IMR-90 (cell line): ENCODE measurements around the gene B4GALNT3. TPM values are rescaled to one million over a fixed set of nuclear protein-coding genes. Genes with fewer than 3 reads are reported as not detected.

ENCODE experiments used
- ATAC-seq: fragments of 200-7000 bp; cut with Tn5 transposase; 2 replicates; pipeline ENCODE4 v1.9.1; 2020; ENCODE audit warnings: low read depth, mild to moderate bottlenecking, moderate library complexity
- BruUV-seq: library from RNA; stranded (reverse); fragments of 400-500 nt; replicated peaks from 2 replicates; lab custom pipeline; 2021; lab: Mats Ljungman, UMichigan
- CTCF ChIA-PET: fragments of 300-600 bp; formaldehyde crosslinking; extraction: SDS; loops from one replicate; lab custom pipeline; 2021; ENCODE audit warnings: antibody characterized with exemption; lab: Yijun Ruan, JAX
- POLR2A ChIA-PET: fragments of 300-600 bp; sonication (Branson Sonifier 250); formaldehyde crosslinking; loops from one replicate; lab custom pipeline; 2022; ENCODE audit warnings: antibody characterized with exemption; ENCODE audit not compliant: unreplicated experiment; lab: Charles Lee
- DNase-seq: peaks from one replicate; pipeline ENCODE4 v3.0.0; 2013
- H2AFZ ChIP-seq: replicated peaks from 2 replicates; pipeline ENCODE3; 2013; ENCODE audit warnings: low read length, mild to moderate bottlenecking; ENCODE audit not compliant: poor library complexity
- H2AK5ac ChIP-seq: 2 replicates; pipeline ENCODE4 v1.6.1; 2013; ENCODE audit warnings: low read depth, low read length, inconsistent platforms
- H2AK9ac ChIP-seq: replicated peaks from 2 replicates; pipeline ENCODE3; 2013; ENCODE audit warnings: mild to moderate bottlenecking, low read depth, low read length, moderate library complexity; ENCODE audit not compliant: poor library complexity
- H2BK120ac ChIP-seq: 2 replicates; pipeline ENCODE4 v1.6.1; 2013; ENCODE audit warnings: low read depth, low read length, inconsistent platforms
- H2BK15ac ChIP-seq: 3 replicates; pipeline ENCODE4 v1.6.1; 2013; ENCODE audit warnings: low read depth, low read length, inconsistent platforms
- H2BK20ac ChIP-seq: 2 replicates; pipeline ENCODE4 v1.6.1; 2013; ENCODE audit warnings: low read depth, mild to moderate bottlenecking, inconsistent platforms, low read length, moderate library complexity
- H2BK5ac ChIP-seq: 2 replicates; pipeline ENCODE4 v1.6.1; 2013; ENCODE audit warnings: mild to moderate bottlenecking, low read depth, low read length, inconsistent platforms; ENCODE audit not compliant: poor library complexity, severe bottlenecking
- H3K14ac ChIP-seq: replicated peaks from 2 replicates; pipeline ENCODE4 v1.6.1; 2013; ENCODE audit warnings: low read depth, low read length, inconsistent platforms
- H3K18ac ChIP-seq: 2 replicates; pipeline ENCODE4 v1.6.1; 2013; ENCODE audit warnings: low read depth, low read length, control low read depth
- H3K23ac ChIP-seq: 2 replicates; pipeline ENCODE4 v1.6.1; 2013; ENCODE audit warnings: low read depth, low read length, inconsistent platforms
- H3K27ac ChIP-seq: 2 replicates; pipeline ENCODE4 v1.5.1; 2013; ENCODE audit warnings: mild to moderate bottlenecking, control low read depth, low read length; ENCODE audit not compliant: insufficient read depth
- H3K27me3 ChIP-seq: 2 replicates; pipeline ENCODE4 v1.6.1; 2013; ENCODE audit warnings: low read length; ENCODE audit not compliant: control insufficient read depth, insufficient read depth
- H3K36me3 ChIP-seq: 2 replicates; pipeline ENCODE4 v1.6.1; 2013; ENCODE audit warnings: low read length, mixed read lengths; ENCODE audit not compliant: control insufficient read depth, insufficient read depth
- H3K4ac ChIP-seq: 2 replicates; pipeline ENCODE4 v1.6.1; 2013; ENCODE audit warnings: low read depth, low read length, inconsistent platforms
- H3K4me1 ChIP-seq: 2 replicates; pipeline ENCODE4 v1.6.1; 2013; ENCODE audit warnings: low read length, mixed read lengths; ENCODE audit not compliant: control insufficient read depth, insufficient read depth
- H3K4me2 ChIP-seq: 2 replicates; pipeline ENCODE4 v1.6.1; 2013; ENCODE audit warnings: low read depth, mild to moderate bottlenecking, control low read depth, low read length, moderate library complexity
- H3K4me3 ChIP-seq: 2 replicates; pipeline ENCODE4 v1.5.1; 2013; ENCODE audit warnings: low read depth, mild to moderate bottlenecking, control low read depth, low read length, moderate library complexity; ENCODE audit not compliant: insufficient read depth
- H3K56ac ChIP-seq: 2 replicates; pipeline ENCODE4 v1.6.1; 2013; ENCODE audit warnings: low read length, inconsistent platforms; ENCODE audit not compliant: insufficient read depth; ENCODE audit errors: extremely low read depth
- H3K79me1 ChIP-seq, 2 experiments: 2 replicates each; pipeline ENCODE4 v1.6.1; 2013; ENCODE audit warnings: low read length in 2 of 2, inconsistent platforms in 1 of 2, low read depth in 1 of 2
- H3K9ac ChIP-seq: 2 replicates; pipeline ENCODE4 v1.6.1; 2013; ENCODE audit warnings: low read depth, low read length, control low read depth
- H3K9me1 ChIP-seq: 2 replicates; pipeline ENCODE4 v1.6.1; 2013; ENCODE audit warnings: low read length, inconsistent platforms; ENCODE audit not compliant: insufficient read depth
- H3K9me3 ChIP-seq: 2 replicates; pipeline ENCODE4 v1.6.1; 2013; ENCODE audit warnings: low read length; ENCODE audit not compliant: control insufficient read depth, insufficient read depth
- H4K20me1 ChIP-seq: 2 replicates; pipeline ENCODE4 v1.6.1; 2013; ENCODE audit warnings: low read length, inconsistent platforms; ENCODE audit not compliant: insufficient read depth
- H4K5ac ChIP-seq: 2 replicates; pipeline ENCODE4 v1.6.1; 2013; ENCODE audit warnings: mild to moderate bottlenecking, low read depth, low read length, control low read depth
- H4K8ac ChIP-seq, 2 experiments: 2 replicates each; pipeline ENCODE4 v1.6.1; 2013; ENCODE audit warnings: low read depth in 2 of 2, low read length in 2 of 2, control low read depth in 1 of 2, inconsistent platforms in 1 of 2
- H4K91ac ChIP-seq: 2 replicates; pipeline ENCODE4 v1.6.1; 2013; ENCODE audit warnings: low read depth, low read length, inconsistent platforms; ENCODE audit not compliant: insufficient read depth
- BHLHE40 ChIP-seq: fragments of 150-350 bp; IDR thresholded peaks from 2 replicates; pipeline ENCODE4 v1.6.1; 2016; ENCODE audit warnings: mild to moderate bottlenecking, low read depth, low read length
- CEBPB ChIP-seq: IDR thresholded peaks from 2 replicates; pipeline ENCODE4 v1.6.1; 2012; ENCODE audit warnings: low read depth, low read length, improper control_type of control experiment
- CHD1 ChIP-seq: IDR thresholded peaks from 2 replicates; pipeline ENCODE4 v1.6.1; 2012; ENCODE audit warnings: low read depth, low read length, improper control_type of control experiment
- FOS ChIP-seq: fragments of 150-350 bp; IDR thresholded peaks from 2 replicates; pipeline ENCODE4 v1.6.1; 2016; ENCODE audit warnings: low read depth, low read length
- MAFK ChIP-seq: IDR thresholded peaks from 2 replicates; pipeline ENCODE4 v1.6.1; 2012; ENCODE audit warnings: low read depth, low read length, improper control_type of control experiment
- MAZ ChIP-seq: IDR thresholded peaks from 2 replicates; pipeline ENCODE4 v1.6.1; 2012; ENCODE audit warnings: low read depth, mild to moderate bottlenecking, low read length, improper control_type of control experiment, moderate library complexity, borderline replicate concordance
- MXI1 ChIP-seq: IDR thresholded peaks from 2 replicates; pipeline ENCODE4 v1.6.1; 2012; ENCODE audit warnings: low read depth, mild to moderate bottlenecking, low read length, moderate library complexity, borderline replicate concordance
- NFE2L2 ChIP-seq: fragments of 150-350 bp; IDR thresholded peaks from 2 replicates; pipeline ENCODE4 v1.6.1; 2016; ENCODE audit warnings: low read depth, mild to moderate bottlenecking, low read length
- POLR2A ChIP-seq: IDR thresholded peaks from 2 replicates; pipeline ENCODE4 v1.6.1; 2012; ENCODE audit warnings: mild to moderate bottlenecking, low read depth, low read length
- RAD21 ChIP-seq: IDR thresholded peaks from 2 replicates; pipeline ENCODE4 v1.6.1; 2012; ENCODE audit warnings: low read length, improper control_type of control experiment
- RCOR1 ChIP-seq: IDR thresholded peaks from 2 replicates; pipeline ENCODE4 v1.6.1; 2012; ENCODE audit warnings: mild to moderate bottlenecking, low read length, improper control_type of control experiment; ENCODE audit not compliant: insufficient replicate concordance
- RFX5 ChIP-seq: IDR thresholded peaks from 2 replicates; pipeline ENCODE4 v1.8.0; 2012; ENCODE audit warnings: low read depth, mild to moderate bottlenecking, low read length, moderate library complexity
- SMC3 ChIP-seq: fragments of 150-350 bp; IDR thresholded peaks from 2 replicates; pipeline ENCODE4 v1.6.1; 2016; ENCODE audit warnings: low read depth, mild to moderate bottlenecking, antibody characterized with exemption, low read length, moderate library complexity
- WGBS, 2 experiments: methylation state at CpG; one replicate each; pipeline versions ENCODE4 v1.1.5 to v1.1.7; 2013; ENCODE audit warnings: missing lambda C conversion rate in 2 of 2; ENCODE audit not compliant: insufficient read length in 1 of 2; ENCODE audit errors: extremely low coverage in 2 of 2; 5-methylcytosine and 5-hydroxymethylcytosine counted together
- dilution Hi-C: fragments of 300-500 bp; cut with HindIII; formaldehyde crosslinking; loops from one replicate; pipeline ENCODE4 v1.14.3; 2018; ENCODE audit warnings: low sequenced_read_pairs; ENCODE audit not compliant: unreplicated experiment
- in situ Hi-C: fragments of 300-500 bp; cut with MboI; formaldehyde crosslinking; loops from 3 replicates; pipeline ENCODE4 v1.14.3; 2019; ENCODE audit warnings: low sequenced_read_pairs, inconsistent platforms, mixed read lengths
- intact Hi-C: fragments of 100-400 bp; cut with micrococcal nuclease; formaldehyde crosslinking; loops from 2 replicates; pipeline ENCODE4 v1.10.0; 2022
- polyA plus RNA-seq, 3 experiments: library from polyadenylated mRNA; depleted of rRNA; stranded (reverse); fragments of >200 nt; gene quantifications; 2 replicates each; pipeline ENCODE4 v1.2.3, GENCODE V29; 2012; ENCODE audit warnings: low replicate concordance in 1 of 3
- total RNA-seq: library from RNA; depleted of rRNA; stranded (reverse); fragments of >200 nt; gene quantifications from 2 replicates; pipeline ENCODE4 v1.2.3, GENCODE V29; 2012
- TF ChIP-seq, protein P1 (sequence below): fragments of 150-350 bp; IDR thresholded peaks from 2 replicates; pipeline ENCODE4 v1.6.1; 2017; ENCODE audit warnings: mild to moderate bottlenecking, antibody characterized with exemption, low read length, low read depth
- TF ChIP-seq, protein P2 (sequence below): conservative IDR thresholded peaks from 2 replicates; pipeline ENCODE4 v1.5.1; 2012; ENCODE audit warnings: mild to moderate bottlenecking, low read depth, low read length, improper control_type of control experiment
- TF ChIP-seq, protein P3 (sequence below): fragments of 150-350 bp; IDR thresholded peaks from 2 replicates; pipeline ENCODE4 v1.6.1; 2016; ENCODE audit warnings: low read depth, mild to moderate bottlenecking, low read length, moderate library complexity, borderline replicate concordance

B4GALNT3 gene
- total and polyA plus RNA-seq, 2 of the 4 experiments (the other 2 are of a cell fraction), result not detected

- in situ Hi-C loops, result no loop called here
- no peak overlapping the region for H4K8ac ChIP-seq
- H3K4ac ChIP-seq, result no peak overlapping the region
- ATAC-seq (no peak), DNase-seq (no peak)
- H3K9ac ChIP-seq, result no peak overlapping the region
- H2BK120ac ChIP-seq, result no peak overlapping the region
- H3K18ac ChIP-seq, result no peak overlapping the region
- H2AK5ac ChIP-seq, result no peak overlapping the region; the same call in 1 of the 2 replicates
- H3K56ac ChIP-seq, result no peak overlapping the region
- no peak overlapping the region for H3K14ac ChIP-seq
- BruUV-seq, result no TSS peak
- H4K91ac ChIP-seq, result no peak overlapping the region
- H2BK15ac ChIP-seq, result no peak overlapping the region
- H4K20me1 ChIP-seq, result no peaks in the 10 kb centered on the region
- no peak overlapping the region for H2BK20ac ChIP-seq
- POLR2A ChIA-PET, result no interaction called here
- H3K27me3 ChIP-seq, result peaks cover 38% of the 10 kb centered on the region
- WGBS, 2 experiments, result 78% methylated on average over 9 of the region's 14 CpGs; no CpG with 5 or more reads in 1 of the 2 experiments
- no peaks in the 10 kb centered on the region for H3K79me1 ChIP-seq
- no peak overlapping the region for H4K5ac ChIP-seq
- peaks cover 4% of the 10 kb centered on the region; the same call in 1 of the 2 replicates for H3K4me1 ChIP-seq
- H3K4me3 ChIP-seq, result no peak overlapping the region
- H3K27ac ChIP-seq, result no peak overlapping the region
- no peak overlapping the region for H2AFZ ChIP-seq
- H3K36me3 ChIP-seq, result no peaks in the 10 kb centered on the region
- intact Hi-C loops, result no loop called here
- TF ChIP-seq CHD1, result no peak
- no peak for TF ChIP-seq CEBPB
- no peak for TF ChIP-seq RFX5
- no peak for TF ChIP-seq RCOR1
- no peak for TF ChIP-seq NFE2L2
- TF ChIP-seq, protein P1, sequence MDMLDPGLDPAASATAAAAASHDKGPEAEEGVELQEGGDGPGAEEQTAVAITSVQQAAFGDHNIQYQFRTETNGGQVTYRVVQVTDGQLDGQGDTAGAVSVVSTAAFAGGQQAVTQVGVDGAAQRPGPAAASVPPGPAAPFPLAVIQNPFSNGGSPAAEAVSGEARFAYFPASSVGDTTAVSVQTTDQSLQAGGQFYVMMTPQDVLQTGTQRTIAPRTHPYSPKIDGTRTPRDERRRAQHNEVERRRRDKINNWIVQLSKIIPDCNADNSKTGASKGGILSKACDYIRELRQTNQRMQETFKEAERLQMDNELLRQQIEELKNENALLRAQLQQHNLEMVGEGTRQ, result no peak
- TF ChIP-seq, protein P2, sequence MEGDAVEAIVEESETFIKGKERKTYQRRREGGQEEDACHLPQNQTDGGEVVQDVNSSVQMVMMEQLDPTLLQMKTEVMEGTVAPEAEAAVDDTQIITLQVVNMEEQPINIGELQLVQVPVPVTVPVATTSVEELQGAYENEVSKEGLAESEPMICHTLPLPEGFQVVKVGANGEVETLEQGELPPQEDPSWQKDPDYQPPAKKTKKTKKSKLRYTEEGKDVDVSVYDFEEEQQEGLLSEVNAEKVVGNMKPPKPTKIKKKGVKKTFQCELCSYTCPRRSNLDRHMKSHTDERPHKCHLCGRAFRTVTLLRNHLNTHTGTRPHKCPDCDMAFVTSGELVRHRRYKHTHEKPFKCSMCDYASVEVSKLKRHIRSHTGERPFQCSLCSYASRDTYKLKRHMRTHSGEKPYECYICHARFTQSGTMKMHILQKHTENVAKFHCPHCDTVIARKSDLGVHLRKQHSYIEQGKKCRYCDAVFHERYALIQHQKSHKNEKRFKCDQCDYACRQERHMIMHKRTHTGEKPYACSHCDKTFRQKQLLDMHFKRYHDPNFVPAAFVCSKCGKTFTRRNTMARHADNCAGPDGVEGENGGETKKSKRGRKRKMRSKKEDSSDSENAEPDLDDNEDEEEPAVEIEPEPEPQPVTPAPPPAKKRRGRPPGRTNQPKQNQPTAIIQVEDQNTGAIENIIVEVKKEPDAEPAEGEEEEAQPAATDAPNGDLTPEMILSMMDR, result no peak
- no peak for TF ChIP-seq MXI1
- no peak for TF ChIP-seq SMC3
- no peak for TF ChIP-seq RAD21
- TF ChIP-seq, protein P3, sequence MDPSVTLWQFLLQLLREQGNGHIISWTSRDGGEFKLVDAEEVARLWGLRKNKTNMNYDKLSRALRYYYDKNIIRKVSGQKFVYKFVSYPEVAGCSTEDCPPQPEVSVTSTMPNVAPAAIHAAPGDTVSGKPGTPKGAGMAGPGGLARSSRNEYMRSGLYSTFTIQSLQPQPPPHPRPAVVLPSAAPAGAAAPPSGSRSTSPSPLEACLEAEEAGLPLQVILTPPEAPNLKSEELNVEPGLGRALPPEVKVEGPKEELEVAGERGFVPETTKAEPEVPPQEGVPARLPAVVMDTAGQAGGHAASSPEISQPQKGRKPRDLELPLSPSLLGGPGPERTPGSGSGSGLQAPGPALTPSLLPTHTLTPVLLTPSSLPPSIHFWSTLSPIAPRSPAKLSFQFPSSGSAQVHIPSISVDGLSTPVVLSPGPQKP, result no peak
- no peak for TF ChIP-seq MAFK
- no peak for TF ChIP-seq BHLHE40
- TF ChIP-seq FOS, result no peak
- TF ChIP-seq POLR2A, result no peak
- TF ChIP-seq MAZ, result no peak
- H3K9me1 ChIP-seq, result no peaks in the 10 kb centered on the region
- CTCF ChIA-PET, result no interaction called here
- peaks cover 3% of the 10 kb centered on the region; the same call in 1 of the 2 replicates for H3K9me3 ChIP-seq
- H3K23ac ChIP-seq, result no peak overlapping the region
- no peak overlapping the region for H2BK5ac ChIP-seq
- dilution Hi-C loops, result no loop called here
- H3K4me2 ChIP-seq, result no peak overlapping the region
- no peak overlapping the region for H2AK9ac ChIP-seq
Observed at GRCh38 chr12:533718-534117, 74.0 kb downstream of the B4GALNT3 start.
